Activated T-helper 1 cell treated with Interleukin-2 at 50 U/mL for 16 hours (primary cell): ENCODE data around the gene ABCG4.

Experiments used
- DNase-seq: peaks from one replicate; pipeline ENCODE4 v3.0.0-alpha.2; 2020; ENCODE audit warnings: low read depth

The ABCG4 gene

GRCh38 chr11:119206511-119207414 lies 57.9 kb downstream of the ABCG4 start:
- peak; percentile 20 for DNase-seq

- no peak for DNase-seq
Observed at GRCh38 chr11:119207415-119207960, 58.6 kb downstream of the ABCG4 start.

- DNase-seq = no peak
Observed at GRCh38 chr11:119209186-119209585, 60.3 kb downstream of the ABCG4 start.

- no peak for DNase-seq
Observed at GRCh38 chr11:119210050-119210449, 61.2 kb downstream of the ABCG4 start.
